HEK293 (cell line): ENCODE results near the gene RRBP1.

Experiments
- CTCF ChIA-PET: fragments of 350-600 bp; formaldehyde crosslinking; extraction: SDS; loops from one replicate; lab custom pipeline; 2021; ENCODE audit warnings: antibody characterized with exemption; lab: Yijun Ruan, JAX
- POLR2A ChIA-PET: fragments of 300-600 bp; formaldehyde crosslinking; extraction: SDS; loops from one replicate; lab custom pipeline; 2020; ENCODE audit warnings: antibody characterized with exemption, inconsistent platforms; lab: Yijun Ruan, JAX
- H3K27ac ChIP-seq: fragments of 200-500 bp; sonication (Bioruptor generic); 2 replicates; pipeline ENCODE4 v1.5.1; 2014; ENCODE audit warnings: low read depth, low read length, control low read depth, inconsistent platforms; ENCODE audit errors: extremely low read depth
- H3K36me3 ChIP-seq, 2 experiments: fragments of 200-500 bp in 1 of 2; sonication (Bioruptor generic) in 1 of 2; 1 replicate in 1 of 2; 2 replicates in 1 of 2; pipeline ENCODE4 v1.5.1; 2014 to 2017; ENCODE audit warnings: inconsistent platforms in 2 of 2, low read length in 2 of 2; ENCODE audit not compliant: control insufficient read depth in 2 of 2, insufficient read depth in 1 of 2
- H3K4me1 ChIP-seq: fragments of 200-500 bp; sonication (Bioruptor generic); 2 replicates; pipeline ENCODE4 v1.5.1; 2014; ENCODE audit warnings: mild to moderate bottlenecking, low read length, inconsistent platforms; ENCODE audit not compliant: control insufficient read depth, insufficient read depth
- H3K4me3 ChIP-seq: 2 replicates; pipeline ENCODE4 v1.5.1; 2011; ENCODE audit warnings: low read depth, mild to moderate bottlenecking, control low read depth, low read length, moderate library complexity
- H3K9me3 ChIP-seq: fragments of 200-500 bp; sonication (Bioruptor generic); 2 replicates; pipeline ENCODE4 v1.5.1; 2014; ENCODE audit warnings: low read depth, low read length, inconsistent platforms; ENCODE audit not compliant: control insufficient read depth, insufficient read depth
- FEZF1 ChIP-seq: fragments of 450-650 bp; formaldehyde crosslinking; IDR thresholded peaks from 2 replicates; pipeline ENCODE4 v1.5.1; 2016; ENCODE audit warnings: missing biosample characterization, missing genetic modification characterization
- GLIS1 ChIP-seq: fragments of 450-650 bp; formaldehyde crosslinking; IDR thresholded peaks from 2 replicates; pipeline ENCODE4 v1.5.1; 2016; ENCODE audit warnings: missing biosample characterization, missing genetic modification characterization
- HOXC10 ChIP-seq: sonication (generic); formaldehyde crosslinking; IDR thresholded peaks from 2 replicates; pipeline ENCODE4 v1.8.1; 2023; ENCODE audit warnings: mild to moderate bottlenecking, missing genetic modification reagents
- ZBTB11 ChIP-seq: fragments of 450-650 bp; formaldehyde crosslinking; conservative IDR thresholded peaks from 2 replicates; pipeline ENCODE4 v1.5.1; 2016; ENCODE audit warnings: low read depth, missing biosample characterization, missing genetic modification characterization
- ZBTB20 ChIP-seq: fragments of 450-650 bp; formaldehyde crosslinking; IDR thresholded peaks from 2 replicates; pipeline ENCODE4 v1.5.1; 2016; ENCODE audit warnings: missing biosample characterization, missing genetic modification characterization
- ZBTB21 ChIP-seq: fragments of 450-650 bp; formaldehyde crosslinking; IDR thresholded peaks from 2 replicates; pipeline ENCODE4 v1.5.1; 2017; ENCODE audit warnings: missing biosample characterization, missing genetic modification characterization
- ZFP69B ChIP-seq: fragments of 450-650 bp; formaldehyde crosslinking; IDR thresholded peaks from 2 replicates; pipeline ENCODE4 v1.5.1; 2016; ENCODE audit warnings: missing biosample characterization, missing genetic modification characterization
- ZNF169 ChIP-seq: fragments of 450-650 bp; formaldehyde crosslinking; IDR thresholded peaks from 2 replicates; pipeline ENCODE4 v1.5.1; 2016; ENCODE audit warnings: missing biosample characterization, missing genetic modification characterization
- ZNF18 ChIP-seq: fragments of 450-650 bp; formaldehyde crosslinking; IDR thresholded peaks from 2 replicates; pipeline ENCODE4 v1.5.1; 2016; ENCODE audit warnings: missing biosample characterization, missing genetic modification characterization
- ZNF184 ChIP-seq: fragments of 450-650 bp; IDR thresholded peaks from 2 replicates; pipeline ENCODE4 v1.5.1; 2018; ENCODE audit warnings: missing biosample characterization, mild to moderate bottlenecking, missing genetic modification characterization
- ZNF266 ChIP-seq: fragments of 450-650 bp; formaldehyde crosslinking; IDR thresholded peaks from 2 replicates; pipeline ENCODE4 v1.5.1; 2016; ENCODE audit warnings: missing biosample characterization, missing genetic modification characterization, low read depth
- ZNF292 ChIP-seq: fragments of 450-650 bp; formaldehyde crosslinking; IDR thresholded peaks from 2 replicates; pipeline ENCODE4 v1.5.1; 2016; ENCODE audit warnings: low read depth, missing biosample characterization, missing genetic modification characterization, borderline replicate concordance
- ZNF335 ChIP-seq: fragments of 450-650 bp; formaldehyde crosslinking; conservative IDR thresholded peaks from 2 replicates; pipeline ENCODE4 v1.5.1; 2016; ENCODE audit warnings: missing biosample characterization, missing genetic modification characterization
- ZNF341 ChIP-seq: fragments of 450-650 bp; formaldehyde crosslinking; IDR thresholded peaks from 2 replicates; pipeline ENCODE4; 2016; ENCODE audit warnings: low read depth, missing biosample characterization, missing genetic modification characterization
- ZNF521 ChIP-seq: fragments of 450-650 bp; formaldehyde crosslinking; IDR thresholded peaks from 2 replicates; pipeline ENCODE4 v1.5.1; 2017; ENCODE audit warnings: missing biosample characterization, mild to moderate bottlenecking, missing genetic modification characterization
- ZNF544 ChIP-seq: fragments of 450-650 bp; formaldehyde crosslinking; IDR thresholded peaks from 2 replicates; pipeline ENCODE4 v1.5.0; 2017; ENCODE audit warnings: missing biosample characterization, missing genetic modification characterization
- TF ChIP-seq, protein P1 (sequence below): fragments of 450-650 bp; formaldehyde crosslinking; IDR thresholded peaks from 2 replicates; pipeline ENCODE4 v1.5.1; 2016; ENCODE audit warnings: missing biosample characterization, missing genetic modification characterization
- TF ChIP-seq, protein P2 (sequence below): fragments of 450-650 bp; formaldehyde crosslinking; optimal IDR thresholded peaks from 2 replicates; pipeline ENCODE3; 2016; ENCODE audit warnings: missing biosample characterization, mild to moderate bottlenecking, missing genetic modification characterization

Gene RRBP1

GRCh38 chr20:17637985-17638640, 43.9 kb downstream of the RRBP1 start:
- Histone ChIP-seq H3K4me3 (no peak overlapping the region), H3K4me1 (no peaks in the 10 kb centered on the region), H3K27ac (no peak overlapping the region), H3K36me3 (peaks cover 0 to 89% of the 10 kb centered on the region in 2 experiments; a peak in 1 of 3 replicates), H3K9me3 (no peaks in the 10 kb centered on the region)
- CTCF ChIA-PET: interaction anchor here (1.0 to 1.3 kb wide), 2 partner anchors 16 to 133 kb away, joined by 3 to 4 read pairs; no protein-coding TSS in a partner anchor
- TF ChIP-seq ZBTB20 (no peak), ZNF169 (tag by site-specific recombination) (no peak), HOXC10 (CRISPR knock-in tag) (no peak), GLIS1 (tag by site-specific recombination) (no peak), ZNF292 (tag by site-specific recombination) (no peak), FEZF1 (tag by site-specific recombination) (no peak), ZNF266 (no peak), ZNF521 (tag by site-specific recombination) (no peak), ZBTB21 (no peak), ZNF341 (no peak), ZBTB11 (tag by site-specific recombination) (no peak), ZNF184 (tag by site-specific recombination) (no peak), ZFP69B (no peak), ZNF544 (tag by site-specific recombination) (no peak), ZNF18 (no peak), ZNF335 (tag by site-specific recombination) (no peak)
- TF ChIP-seq, protein P1, sequence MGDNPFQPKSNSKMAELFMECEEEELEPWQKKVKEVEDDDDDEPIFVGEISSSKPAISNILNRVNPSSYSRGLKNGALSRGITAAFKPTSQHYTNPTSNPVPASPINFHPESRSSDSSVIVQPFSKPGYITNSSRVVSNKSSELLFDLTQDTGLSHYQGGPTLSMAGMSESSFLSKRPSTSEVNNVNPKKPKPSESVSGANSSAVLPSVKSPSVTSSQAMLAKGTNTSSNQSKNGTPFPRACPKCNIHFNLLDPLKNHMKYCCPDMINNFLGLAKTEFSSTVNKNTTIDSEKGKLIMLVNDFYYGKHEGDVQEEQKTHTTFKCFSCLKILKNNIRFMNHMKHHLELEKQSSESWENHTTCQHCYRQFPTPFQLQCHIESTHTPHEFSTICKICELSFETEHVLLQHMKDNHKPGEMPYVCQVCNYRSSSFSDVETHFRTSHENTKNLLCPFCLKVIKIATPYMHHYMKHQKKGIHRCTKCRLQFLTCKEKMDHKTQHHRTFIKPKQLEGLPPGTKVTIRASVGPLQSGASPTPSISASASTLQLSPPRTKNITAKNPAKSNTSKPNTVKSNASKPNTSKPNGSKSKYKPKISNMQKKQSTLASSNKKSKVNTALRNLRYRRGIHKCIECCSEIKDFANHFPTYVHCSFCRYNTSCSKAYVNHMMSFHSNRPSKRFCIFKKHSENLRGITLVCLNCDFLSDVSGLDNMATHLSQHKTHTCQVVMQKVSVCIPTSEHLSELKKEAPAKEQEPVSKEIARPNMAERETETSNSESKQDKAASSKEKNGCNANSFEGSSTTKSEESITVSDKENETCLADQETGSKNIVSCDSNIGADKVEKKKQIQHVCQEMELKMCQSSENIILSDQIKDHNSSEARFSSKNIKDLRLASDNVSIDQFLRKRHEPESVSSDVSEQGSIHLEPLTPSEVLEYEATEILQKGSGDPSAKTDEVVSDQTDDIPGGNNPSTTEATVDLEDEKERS (tag by site-specific recombination): no peak
- TF ChIP-seq, protein P2, sequence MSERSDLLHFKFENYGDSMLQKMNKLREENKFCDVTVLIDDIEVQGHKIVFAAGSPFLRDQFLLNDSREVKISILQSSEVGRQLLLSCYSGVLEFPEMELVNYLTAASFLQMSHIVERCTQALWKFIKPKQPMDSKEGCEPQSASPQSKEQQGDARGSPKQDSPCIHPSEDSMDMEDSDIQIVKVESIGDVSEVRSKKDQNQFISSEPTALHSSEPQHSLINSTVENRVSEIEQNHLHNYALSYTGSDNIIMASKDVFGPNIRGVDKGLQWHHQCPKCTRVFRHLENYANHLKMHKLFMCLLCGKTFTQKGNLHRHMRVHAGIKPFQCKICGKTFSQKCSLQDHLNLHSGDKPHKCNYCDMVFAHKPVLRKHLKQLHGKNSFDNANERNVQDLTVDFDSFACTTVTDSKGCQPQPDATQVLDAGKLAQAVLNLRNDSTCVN (tag by site-specific recombination): no peak
- POLR2A ChIA-PET: no interaction called here
